ENCODE measurements around the gene TBC1D14.

Gene TBC1D14

GRCh38 chr4:7007142-7007907, 97.7 kb downstream of the TBC1D14 start:
- TF ChIP-seq CTCF (IDR thresholded peaks at IDR 0.05; ENCODE audit: insufficient read depth, low read length, poor library complexity, severe bottlenecking), result no peak
- Histone ChIP-seq H3K27me3 (replicated peaks; ENCODE audit: control insufficient read depth, insufficient read depth, low read length) (no peaks in the 10 kb centered on the region), H3K36me3 (ENCODE audit: control insufficient read depth, insufficient read depth, low read length) (peaks cover 18% of the 10 kb centered on the region), H3K4me3 (replicated peaks; ENCODE audit: low read depth, low read length) (no peak overlapping the region)
- no peak for DNase-seq (ENCODE audit: extremely low read depth, insufficient read length)

- no peak for DNase-seq (ENCODE audit: extremely low read depth, insufficient read length)
- no peaks in the 10 kb centered on the region for H3K27me3 ChIP-seq (replicated peaks; ENCODE audit: control insufficient read depth, insufficient read depth, low read length)
- no peak for TF ChIP-seq CTCF (IDR thresholded peaks at IDR 0.05; ENCODE audit: insufficient read depth, low read length, poor library complexity, severe bottlenecking)
- H3K4me3 ChIP-seq (replicated peaks; ENCODE audit: low read depth, low read length), result no peak overlapping the region
- H3K36me3 ChIP-seq (ENCODE audit: control insufficient read depth, insufficient read depth, low read length), result peaks cover 18% of the 10 kb centered on the region
Observed at GRCh38 chr4:7007944-7008343, 98.3 kb downstream of the TBC1D14 start.

GRCh38 chr4:7009564-7009963, 99.9 kb downstream of the TBC1D14 start:
- no peak for TF ChIP-seq CTCF (IDR thresholded peaks at IDR 0.05; ENCODE audit: insufficient read depth, low read length, poor library complexity, severe bottlenecking)
- Histone ChIP-seq H3K4me3 (replicated peaks; ENCODE audit: low read depth, low read length) (no peak overlapping the region), H3K36me3 (ENCODE audit: control insufficient read depth, insufficient read depth, low read length) (peaks cover 16% of the 10 kb centered on the region), H3K27me3 (replicated peaks; ENCODE audit: control insufficient read depth, insufficient read depth, low read length) (no peaks in the 10 kb centered on the region)
- DNase-seq (ENCODE audit: extremely low read depth, insufficient read length), result no peak

- Histone ChIP-seq H3K27me3 (replicated peaks; ENCODE audit: control insufficient read depth, insufficient read depth, low read length) (no peaks in the 10 kb centered on the region), H3K4me3 (replicated peaks; ENCODE audit: low read depth, low read length) (no peak overlapping the region), H3K36me3 (ENCODE audit: control insufficient read depth, insufficient read depth, low read length) (peaks cover 23% of the 10 kb centered on the region)
- TF ChIP-seq CTCF (IDR thresholded peaks at IDR 0.05; ENCODE audit: insufficient read depth, low read length, poor library complexity, severe bottlenecking), result no peak
- peak; percentile 27 for DNase-seq (ENCODE audit: extremely low read depth, insufficient read length)
Observed at GRCh38 chr4:7013175-7013574, 103.5 kb downstream of the TBC1D14 start.

GRCh38 chr4:7014815-7015214, 105.2 kb downstream of the TBC1D14 start:
- Histone ChIP-seq H3K4me3 (replicated peaks; ENCODE audit: low read depth, low read length) (no peak overlapping the region), H3K36me3 (ENCODE audit: control insufficient read depth, insufficient read depth, low read length) (peaks cover 23% of the 10 kb centered on the region), H3K27me3 (replicated peaks; ENCODE audit: control insufficient read depth, insufficient read depth, low read length) (no peaks in the 10 kb centered on the region)
- DNase-seq (ENCODE audit: extremely low read depth, insufficient read length), result no peak
- TF ChIP-seq CTCF (IDR thresholded peaks at IDR 0.05; ENCODE audit: insufficient read depth, low read length, poor library complexity, severe bottlenecking), result no peak

Data from GM06990 (cell line).